HG03139 (cell line): ENCODE results near the gene FLG.
"Not testable (repeated sequence)": the region's sequence is repeated elsewhere in the genome, so short reads cannot be mapped to it uniquely, and the experiment has no call there.

Experiments
- ATAC-seq: cut with Tn5 transposase; IDR thresholded peaks from one replicate; pipeline ENCODE4 v1.9.1; 2021; ENCODE audit not compliant: unreplicated experiment

The FLG gene

GRCh38 chr1:152325111-152325510 lies at the start of gene FLG:
Gene FLG (minus strand): TSS chr1:152325239. CDS start chr1:152315456, 9,783 bp downstream.
- no peak for ATAC-seq

GRCh38 chr1:152374451-152374850 lies 49.4 kb upstream of the FLG start:
- no peak for ATAC-seq

- no peak for ATAC-seq
These were observed 47.6 kb upstream of the FLG start for GRCh38 chr1:152372672-152373071.

- no peak for ATAC-seq
These were observed 42.4 kb upstream of the FLG start for GRCh38 chr1:152367436-152367835.

- no peak for ATAC-seq
These were observed 34.9 kb upstream of the FLG start, which contains the start of gene FLG2 for GRCh38 chr1:152359906-152360305. Gene FLG2 (minus strand): TSS chr1:152360006. CDS start chr1:152358884, 1,122 bp downstream.

GRCh38 chr1:152356736-152357135 lies 31.7 kb upstream of the FLG start:
- ATAC-seq: no peak

GRCh38 chr1:152349611-152350010 lies 24.6 kb upstream of the FLG start:
- no peak for ATAC-seq

GRCh38 chr1:152348447-152348846 lies 23.4 kb upstream of the FLG start:
- no peak for ATAC-seq

- no peak for ATAC-seq
These were observed 22.2 kb upstream of the FLG start for GRCh38 chr1:152347116-152347728.

GRCh38 chr1:152344438-152344837 lies 19.4 kb upstream of the FLG start:
- ATAC-seq: no peak

GRCh38 chr1:152343006-152343405 lies 18.0 kb upstream of the FLG start:
- ATAC-seq: no peak

GRCh38 chr1:152335399-152335798 lies 10.4 kb upstream of the FLG start:
- no peak for ATAC-seq

GRCh38 chr1:152328801-152329391 lies 3.9 kb upstream of the FLG start:
- ATAC-seq: no peak

GRCh38 chr1:152313970-152314369 lies 11.1 kb downstream of the FLG start:
- no peak for ATAC-seq

GRCh38 chr1:152313319-152313801 lies 11.7 kb downstream of the FLG start:
- ATAC-seq: no peak

- ATAC-seq: not testable (repeated sequence)
These were observed 12.9 kb downstream of the FLG start for GRCh38 chr1:152312169-152312568.

- ATAC-seq: no peak
These were observed 15.1 kb downstream of the FLG start for GRCh38 chr1:152309955-152310354.

GRCh38 chr1:152309320-152309901 lies 15.6 kb downstream of the FLG start:
- not testable (repeated sequence) for ATAC-seq

GRCh38 chr1:152308758-152309157 lies 16.3 kb downstream of the FLG start:
- ATAC-seq: not testable (repeated sequence)

GRCh38 chr1:152307970-152308369 lies 17.1 kb downstream of the FLG start:
- not testable (repeated sequence) for ATAC-seq

- not testable (repeated sequence) for ATAC-seq
These were observed 18.9 kb downstream of the FLG start for GRCh38 chr1:152306123-152306522.

GRCh38 chr1:152304773-152305172 lies 20.3 kb downstream of the FLG start:
- not testable (repeated sequence) for ATAC-seq
